ENCODE measurements around the gene FILIP1L.

Gene FILIP1L

DNA sequence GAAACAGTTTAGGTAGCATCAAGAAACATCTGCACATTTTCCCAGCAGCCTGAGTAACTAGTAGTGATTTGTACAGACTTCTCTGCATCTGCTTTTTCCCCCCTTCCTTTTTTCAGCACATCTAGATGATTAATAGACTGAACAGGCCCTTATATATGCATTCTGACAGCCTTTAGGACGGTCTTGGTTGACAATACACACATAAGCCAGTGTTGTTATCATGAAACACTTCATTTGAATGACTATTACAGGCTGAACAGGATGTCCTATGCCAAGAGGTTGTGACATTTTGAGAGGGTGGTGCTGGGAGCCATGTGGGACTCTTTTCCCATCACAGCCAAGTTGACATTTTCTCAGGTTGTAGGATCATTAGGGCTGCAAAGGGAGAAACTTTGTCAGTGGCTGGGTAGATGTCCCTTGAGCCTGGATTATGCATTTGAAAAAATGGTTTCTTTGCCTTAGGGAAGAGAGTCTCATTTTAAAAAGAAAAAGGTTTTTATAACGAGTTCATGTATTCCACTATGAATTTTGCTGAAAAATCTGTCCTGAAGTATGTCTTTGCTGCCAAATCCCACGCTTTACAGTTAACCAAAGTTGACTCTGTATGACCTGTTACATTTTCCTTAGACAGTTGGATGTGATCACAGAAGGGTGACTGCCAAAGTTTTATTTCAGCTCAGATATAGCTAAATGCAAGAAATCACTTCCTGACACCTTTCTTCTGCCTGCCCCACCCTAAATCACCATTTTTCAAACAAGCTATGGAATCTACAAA, 73.7 kb downstream of the FILIP1L start:
- H3K4me1 ChIP-seq (ENCODE audit: insufficient read depth, poor library complexity, severe bottlenecking): peaks cover 38% of the 10 kb centered on the region
- no peak for DNase-seq (ENCODE audit: low spot score)

DNA sequence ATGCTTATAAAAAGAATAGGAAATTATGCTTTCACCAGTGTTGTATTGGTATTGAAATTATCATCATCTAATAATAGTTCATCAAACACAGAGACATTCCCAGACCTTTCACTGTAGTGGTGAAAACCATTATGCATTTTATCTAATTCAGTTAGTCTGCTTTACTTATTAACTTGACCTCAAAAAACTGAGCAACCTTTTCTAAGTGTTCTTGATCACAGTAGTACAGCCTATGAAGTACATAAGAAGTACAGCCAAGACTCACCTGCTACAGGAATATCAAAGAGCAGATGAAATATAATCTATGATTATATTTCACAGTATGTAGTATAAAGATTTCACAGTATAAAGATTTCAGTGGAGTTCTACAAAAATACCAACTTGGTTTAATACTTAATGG, 75.2 kb downstream of the FILIP1L start:
- no peaks in the 10 kb centered on the region for H3K9me3 ChIP-seq (ENCODE audit: severe bottlenecking)
- TF ChIP-seq, protein P1, sequence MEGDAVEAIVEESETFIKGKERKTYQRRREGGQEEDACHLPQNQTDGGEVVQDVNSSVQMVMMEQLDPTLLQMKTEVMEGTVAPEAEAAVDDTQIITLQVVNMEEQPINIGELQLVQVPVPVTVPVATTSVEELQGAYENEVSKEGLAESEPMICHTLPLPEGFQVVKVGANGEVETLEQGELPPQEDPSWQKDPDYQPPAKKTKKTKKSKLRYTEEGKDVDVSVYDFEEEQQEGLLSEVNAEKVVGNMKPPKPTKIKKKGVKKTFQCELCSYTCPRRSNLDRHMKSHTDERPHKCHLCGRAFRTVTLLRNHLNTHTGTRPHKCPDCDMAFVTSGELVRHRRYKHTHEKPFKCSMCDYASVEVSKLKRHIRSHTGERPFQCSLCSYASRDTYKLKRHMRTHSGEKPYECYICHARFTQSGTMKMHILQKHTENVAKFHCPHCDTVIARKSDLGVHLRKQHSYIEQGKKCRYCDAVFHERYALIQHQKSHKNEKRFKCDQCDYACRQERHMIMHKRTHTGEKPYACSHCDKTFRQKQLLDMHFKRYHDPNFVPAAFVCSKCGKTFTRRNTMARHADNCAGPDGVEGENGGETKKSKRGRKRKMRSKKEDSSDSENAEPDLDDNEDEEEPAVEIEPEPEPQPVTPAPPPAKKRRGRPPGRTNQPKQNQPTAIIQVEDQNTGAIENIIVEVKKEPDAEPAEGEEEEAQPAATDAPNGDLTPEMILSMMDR (IDR thresholded peaks at IDR 0.05; ENCODE audit: poor library complexity, severe bottlenecking): no peak
- DNase-seq (ENCODE audit: low spot score): no peak

More for the DNA sequence above, 73.7 kb downstream of the FILIP1L start:
- TF ChIP-seq, protein P1 (IDR thresholded peaks at IDR 0.05; ENCODE audit: poor library complexity, severe bottlenecking): no peak
- ATAC-seq (ENCODE audit: low read depth): no peak
- no peaks in the 10 kb centered on the region for H3K27me3 ChIP-seq (ENCODE audit: insufficient read depth, poor library complexity, severe bottlenecking)
- H3K27ac ChIP-seq (ENCODE audit: poor library complexity, severe bottlenecking): peak overlapping the region; percentile 99
- no peak overlapping the region for H3K4me3 ChIP-seq (ENCODE audit: severe bottlenecking)
- no peaks in the 10 kb centered on the region for H3K36me3 ChIP-seq (ENCODE audit: low read depth)
- no peaks in the 10 kb centered on the region for H3K9me3 ChIP-seq (ENCODE audit: severe bottlenecking)

DNA sequence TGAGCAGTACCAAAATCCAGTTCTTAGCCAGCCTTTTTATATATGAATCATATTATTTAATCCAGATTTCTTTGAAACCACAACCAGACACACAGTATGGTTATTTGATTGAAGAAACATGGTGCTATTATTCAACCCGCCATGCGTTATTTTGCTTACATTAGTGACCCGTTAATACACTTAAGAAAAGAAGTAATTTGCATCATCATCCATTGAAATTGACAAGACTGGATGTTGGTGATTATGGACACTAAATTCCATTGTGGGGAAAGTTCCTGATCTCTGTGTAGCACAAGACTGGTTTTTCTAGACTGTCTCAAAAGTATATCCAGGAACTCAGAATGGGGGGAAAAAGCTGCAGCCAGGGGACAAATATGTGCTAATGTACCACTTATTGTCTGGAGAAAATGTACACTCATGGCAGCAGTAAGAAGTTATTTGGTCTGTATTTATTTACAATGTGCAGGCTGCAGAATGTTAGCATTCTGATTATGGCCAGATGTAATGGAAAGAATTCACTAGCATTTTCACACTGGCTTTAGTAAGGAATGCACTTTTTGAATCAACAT, 80.3 kb downstream of the FILIP1L start:
- Histone ChIP-seq H3K36me3 (ENCODE audit: low read depth) (no peaks in the 10 kb centered on the region), H3K27ac (ENCODE audit: poor library complexity, severe bottlenecking) (peak overlapping the region; percentile 77), H3K9me3 (ENCODE audit: severe bottlenecking) (no peaks in the 10 kb centered on the region), H3K4me3 (ENCODE audit: severe bottlenecking) (no peak overlapping the region), H3K27me3 (ENCODE audit: insufficient read depth, poor library complexity, severe bottlenecking) (no peaks in the 10 kb centered on the region), H3K4me1 (ENCODE audit: insufficient read depth, poor library complexity, severe bottlenecking) (peaks cover 24% of the 10 kb centered on the region)
- ATAC-seq (ENCODE audit: low read depth) (no peak), DNase-seq (ENCODE audit: low spot score) (no peak)
- TF ChIP-seq, protein P1 (IDR thresholded peaks at IDR 0.05; ENCODE audit: poor library complexity, severe bottlenecking): no peak

More for the DNA sequence above, 75.2 kb downstream of the FILIP1L start:
- Histone ChIP-seq H3K27ac (ENCODE audit: poor library complexity, severe bottlenecking) (no peak overlapping the region), H3K4me3 (ENCODE audit: severe bottlenecking) (no peak overlapping the region), H3K36me3 (ENCODE audit: low read depth) (no peaks in the 10 kb centered on the region), H3K4me1 (ENCODE audit: insufficient read depth, poor library complexity, severe bottlenecking) (peaks cover 38% of the 10 kb centered on the region), H3K27me3 (ENCODE audit: insufficient read depth, poor library complexity, severe bottlenecking) (no peaks in the 10 kb centered on the region)
- ATAC-seq (ENCODE audit: low read depth): no peak

DNA sequence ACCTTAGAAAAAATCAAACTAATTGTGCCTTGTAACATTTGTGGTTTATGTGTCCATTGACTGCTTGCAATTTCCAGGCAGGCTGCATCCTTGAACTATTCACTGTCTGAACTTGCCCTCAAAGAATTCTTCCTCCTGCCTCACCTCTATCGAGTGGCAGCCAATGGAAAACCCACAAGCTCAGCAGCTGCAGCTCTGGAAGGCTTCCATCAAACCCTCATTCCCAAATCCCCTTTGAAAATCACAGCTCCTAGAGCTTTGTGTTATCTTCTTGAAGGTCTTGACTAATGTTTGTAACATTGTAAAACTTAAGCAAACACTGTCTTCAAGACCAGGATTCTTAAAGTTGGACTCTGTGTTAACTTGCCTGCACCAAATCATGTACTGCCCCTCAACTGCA, 81.1 kb downstream of the FILIP1L start:
- Histone ChIP-seq H3K9me3 (ENCODE audit: severe bottlenecking) (no peaks in the 10 kb centered on the region), H3K4me3 (ENCODE audit: severe bottlenecking) (no peak overlapping the region), H3K27ac (ENCODE audit: poor library complexity, severe bottlenecking) (peak overlapping the region; percentile 77), H3K36me3 (ENCODE audit: low read depth) (no peaks in the 10 kb centered on the region), H3K27me3 (ENCODE audit: insufficient read depth, poor library complexity, severe bottlenecking) (no peaks in the 10 kb centered on the region), H3K4me1 (ENCODE audit: insufficient read depth, poor library complexity, severe bottlenecking) (peaks cover 24% of the 10 kb centered on the region)
- TF ChIP-seq, protein P1 (IDR thresholded peaks at IDR 0.05; ENCODE audit: poor library complexity, severe bottlenecking): no peak
- DNase-seq (ENCODE audit: low spot score) (no peak), ATAC-seq (ENCODE audit: low read depth) (peak; percentile 86)

DNA sequence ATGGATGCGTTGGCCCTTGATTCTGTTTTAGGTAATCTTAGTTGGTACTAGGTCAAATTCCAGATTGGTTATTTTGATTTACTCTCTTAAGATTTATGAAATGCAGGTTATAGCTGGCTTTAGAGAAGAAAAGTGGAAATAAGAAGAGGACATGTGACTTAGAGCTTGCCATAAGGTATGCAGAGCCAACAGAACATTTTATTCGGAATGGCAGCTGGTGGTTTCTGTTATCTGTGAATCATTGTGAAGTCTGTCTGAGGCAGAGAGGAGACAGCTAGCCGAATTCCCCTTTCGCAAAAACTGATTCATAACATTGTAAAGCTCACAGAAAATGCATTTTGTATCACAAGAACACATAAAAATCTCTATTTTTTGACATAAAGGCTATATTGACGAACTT, 82.1 kb downstream of the FILIP1L start:
- no peak overlapping the region for H3K4me3 ChIP-seq (ENCODE audit: severe bottlenecking)
- H3K36me3 ChIP-seq (ENCODE audit: low read depth): no peaks in the 10 kb centered on the region
- H3K27ac ChIP-seq (ENCODE audit: poor library complexity, severe bottlenecking): peak overlapping the region; percentile 77
- DNase-seq (ENCODE audit: low spot score): no peak
- ATAC-seq (ENCODE audit: low read depth): peak; percentile 76; the same call in 2 of the 3 replicates
- no peaks in the 10 kb centered on the region for H3K27me3 ChIP-seq (ENCODE audit: insufficient read depth, poor library complexity, severe bottlenecking)
- no peaks in the 10 kb centered on the region for H3K9me3 ChIP-seq (ENCODE audit: severe bottlenecking)
- H3K4me1 ChIP-seq (ENCODE audit: insufficient read depth, poor library complexity, severe bottlenecking): peaks cover 24% of the 10 kb centered on the region
- TF ChIP-seq, protein P1 (IDR thresholded peaks at IDR 0.05; ENCODE audit: poor library complexity, severe bottlenecking): no peak
